AG04450 (cell line): ENCODE measurements around the gene ZSWIM6. TPM values are rescaled to one million over a fixed set of nuclear protein-coding genes. Genes with fewer than 3 reads are reported as not detected.

Experiments
- CTCF ChIA-PET: fragments of 300-600, 350-600 bp; formaldehyde crosslinking; extraction: SDS; loops from one replicate; lab custom pipeline; 2022; ENCODE audit warnings: antibody characterized with exemption, inconsistent platforms; lab: Charles Lee
- POLR2A ChIA-PET: fragments of 350-600 bp; formaldehyde crosslinking; extraction: SDS; loops from one replicate; lab custom pipeline; 2021; ENCODE audit warnings: antibody characterized with exemption, inconsistent platforms; lab: Yijun Ruan, JAX
- DNase-seq: peaks from one replicate; pipeline ENCODE4 v3.0.0-alpha.2; 2011; ENCODE audit warnings: low read depth, low spot score
- H3K27ac ChIP-seq: one replicate; pipeline ENCODE4 v1.5.1; 2012; ENCODE audit warnings: low read depth, low read length, control low read depth
- H3K27me3 ChIP-seq: one replicate; pipeline ENCODE4 v1.6.0; 2012; ENCODE audit warnings: low read length; ENCODE audit not compliant: control insufficient read depth, insufficient read depth
- H3K4me3 ChIP-seq: 2 replicates; pipeline ENCODE4 v1.5.1; 2011; ENCODE audit warnings: mild to moderate bottlenecking, low read depth, low read length, control low read depth
- H3K9me3 ChIP-seq: 2 replicates; pipeline ENCODE4 v1.5.1; 2012; ENCODE audit warnings: low read length; ENCODE audit not compliant: control insufficient read depth, insufficient read depth
- polyA plus RNA-seq: library from polyadenylated mRNA; depleted of rRNA; stranded (reverse); fragments of >200 nt; gene quantifications from 2 replicates; pipeline ENCODE4 v1.2.3, GENCODE V29; 2011
- TF ChIP-seq, protein P1 (sequence below): IDR thresholded peaks from 2 replicates; pipeline ENCODE4 v1.5.1; 2011; ENCODE audit warnings: low read depth, low read length, control low read depth, inconsistent platforms

The ZSWIM6 gene
- polyA plus RNA-seq, 1 experiment: 18.9 TPM

DNA sequence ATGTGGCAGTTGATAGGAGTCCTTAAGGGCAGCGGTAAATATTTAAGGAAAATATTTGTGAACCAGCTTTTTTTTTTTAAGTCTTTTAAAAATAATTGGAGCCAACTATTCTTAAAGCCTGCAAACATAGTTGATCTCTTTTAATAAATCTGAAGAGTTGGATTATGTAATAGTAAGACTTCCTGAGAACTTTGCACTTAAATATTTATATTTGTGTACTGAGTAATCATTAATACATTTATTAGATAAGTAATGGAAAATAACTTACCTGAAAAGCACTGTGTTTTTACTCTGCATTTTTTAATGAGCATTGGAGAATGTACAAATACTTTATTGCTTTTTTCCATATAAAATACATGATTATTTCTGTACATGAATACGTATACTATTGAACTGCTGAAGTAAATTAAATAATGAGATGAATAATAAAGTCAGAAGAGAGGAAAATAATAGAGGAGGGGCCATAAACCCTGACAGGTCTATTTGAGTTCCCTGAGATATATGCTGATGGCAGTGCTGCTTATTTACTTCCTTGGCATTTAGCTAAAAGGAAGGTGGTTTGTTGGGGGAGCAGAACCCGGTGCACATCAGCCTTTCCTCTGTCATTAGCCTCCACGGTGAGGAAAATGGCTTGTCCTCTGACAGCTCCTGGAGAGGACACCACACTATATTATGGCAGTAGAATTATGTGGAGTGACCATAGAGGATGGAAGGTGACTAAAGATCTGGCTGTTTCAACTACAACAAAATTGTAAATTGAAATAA is 148.0 kb downstream of the ZSWIM6 start:
- H3K27me3 ChIP-seq: no peaks in the 10 kb centered on the region
- CTCF ChIA-PET: no interaction called here
- H3K27ac ChIP-seq: no peak overlapping the region
- no peak overlapping the region for H3K4me3 ChIP-seq
- TF ChIP-seq, protein P1, sequence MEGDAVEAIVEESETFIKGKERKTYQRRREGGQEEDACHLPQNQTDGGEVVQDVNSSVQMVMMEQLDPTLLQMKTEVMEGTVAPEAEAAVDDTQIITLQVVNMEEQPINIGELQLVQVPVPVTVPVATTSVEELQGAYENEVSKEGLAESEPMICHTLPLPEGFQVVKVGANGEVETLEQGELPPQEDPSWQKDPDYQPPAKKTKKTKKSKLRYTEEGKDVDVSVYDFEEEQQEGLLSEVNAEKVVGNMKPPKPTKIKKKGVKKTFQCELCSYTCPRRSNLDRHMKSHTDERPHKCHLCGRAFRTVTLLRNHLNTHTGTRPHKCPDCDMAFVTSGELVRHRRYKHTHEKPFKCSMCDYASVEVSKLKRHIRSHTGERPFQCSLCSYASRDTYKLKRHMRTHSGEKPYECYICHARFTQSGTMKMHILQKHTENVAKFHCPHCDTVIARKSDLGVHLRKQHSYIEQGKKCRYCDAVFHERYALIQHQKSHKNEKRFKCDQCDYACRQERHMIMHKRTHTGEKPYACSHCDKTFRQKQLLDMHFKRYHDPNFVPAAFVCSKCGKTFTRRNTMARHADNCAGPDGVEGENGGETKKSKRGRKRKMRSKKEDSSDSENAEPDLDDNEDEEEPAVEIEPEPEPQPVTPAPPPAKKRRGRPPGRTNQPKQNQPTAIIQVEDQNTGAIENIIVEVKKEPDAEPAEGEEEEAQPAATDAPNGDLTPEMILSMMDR: no peak
- POLR2A ChIA-PET: interaction anchor here (0.6 kb wide), 1 partner anchor 125 kb away, joined by 4 read pairs; no protein-coding TSS in a partner anchor
- DNase-seq: no peak
- H3K9me3 ChIP-seq: no peaks in the 10 kb centered on the region

DNA sequence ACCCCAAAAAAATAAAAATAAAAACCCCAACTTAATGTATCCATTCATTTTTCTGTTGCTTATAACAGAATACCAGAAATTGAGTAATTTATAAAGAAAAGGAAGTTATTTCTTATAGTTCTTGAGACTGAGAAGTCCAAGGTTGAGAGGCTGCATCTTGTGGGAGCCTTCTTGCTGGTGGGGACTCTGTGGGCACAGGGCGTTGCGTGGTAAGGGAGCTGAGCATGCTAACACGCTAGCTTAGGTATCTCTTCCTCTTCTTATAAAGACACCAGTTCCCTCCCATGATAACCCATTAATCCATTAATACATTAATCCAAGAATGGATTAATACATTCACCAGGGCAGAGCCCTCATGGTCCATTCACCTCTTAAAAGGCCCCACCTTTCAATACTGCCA is 150.9 kb downstream of the ZSWIM6 start:
- no peak for DNase-seq
- no peaks in the 10 kb centered on the region for H3K27me3 ChIP-seq
- ChIA-PET CTCF (interaction anchor here (0.6 kb wide), 1 partner anchor 170 kb away, joined by 3 read pairs; no protein-coding TSS in a partner anchor), POLR2A (no interaction called here)
- H3K27ac ChIP-seq: no peak overlapping the region
- TF ChIP-seq, protein P1: no peak
- no peak overlapping the region for H3K4me3 ChIP-seq
- no peaks in the 10 kb centered on the region for H3K9me3 ChIP-seq

DNA sequence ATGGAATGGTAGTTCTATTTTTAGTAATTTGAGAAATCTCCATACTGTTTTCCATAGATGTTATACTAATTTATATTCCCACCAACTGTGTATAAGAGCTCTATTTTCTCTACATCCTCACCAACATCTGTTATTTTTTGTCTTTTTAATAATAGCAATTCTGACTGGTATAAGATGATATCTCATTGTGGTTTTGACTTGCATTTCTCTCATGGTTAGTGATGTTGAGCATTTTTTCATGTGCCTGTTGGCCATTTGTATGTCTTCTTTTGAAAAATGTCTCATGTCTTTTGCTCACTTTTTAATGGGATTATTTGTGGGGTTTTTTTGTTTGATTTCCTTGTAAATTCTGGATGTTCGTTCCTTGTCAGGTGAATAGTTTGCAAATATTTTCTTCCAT is 154.4 kb downstream of the ZSWIM6 start:
- POLR2A ChIA-PET: no interaction called here
- H3K9me3 ChIP-seq: no peaks in the 10 kb centered on the region
- no peak overlapping the region for H3K4me3 ChIP-seq
- no peak overlapping the region for H3K27ac ChIP-seq
- H3K27me3 ChIP-seq: no peaks in the 10 kb centered on the region
- CTCF ChIA-PET: interaction anchor here (0.6 kb wide), 1 partner anchor 105 kb away, joined by 3 read pairs; no protein-coding TSS in a partner anchor
- no peak for DNase-seq
- TF ChIP-seq, protein P1: no peak

DNA sequence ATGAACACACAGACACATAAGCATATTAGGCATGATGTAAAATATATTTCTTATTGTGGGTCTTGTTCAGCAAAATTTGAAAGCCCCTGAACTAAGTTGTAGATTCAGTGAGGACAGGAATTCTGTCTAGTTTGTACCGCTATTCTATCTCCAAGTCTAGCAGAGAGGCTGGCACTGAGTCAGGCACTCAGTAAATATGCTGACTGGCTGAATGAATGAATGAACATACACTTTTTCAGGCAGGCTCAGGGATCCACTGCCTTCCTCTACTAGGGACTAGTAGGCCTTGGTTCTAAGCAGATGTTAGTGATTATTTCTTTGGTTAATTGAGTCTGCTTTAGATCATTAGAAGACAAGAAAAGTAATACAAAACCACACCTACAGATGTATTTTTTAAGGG is 157.5 kb downstream of the ZSWIM6 start:
- POLR2A ChIA-PET: no interaction called here
- TF ChIP-seq, protein P1: no peak
- CTCF ChIA-PET: no interaction called here

DNA sequence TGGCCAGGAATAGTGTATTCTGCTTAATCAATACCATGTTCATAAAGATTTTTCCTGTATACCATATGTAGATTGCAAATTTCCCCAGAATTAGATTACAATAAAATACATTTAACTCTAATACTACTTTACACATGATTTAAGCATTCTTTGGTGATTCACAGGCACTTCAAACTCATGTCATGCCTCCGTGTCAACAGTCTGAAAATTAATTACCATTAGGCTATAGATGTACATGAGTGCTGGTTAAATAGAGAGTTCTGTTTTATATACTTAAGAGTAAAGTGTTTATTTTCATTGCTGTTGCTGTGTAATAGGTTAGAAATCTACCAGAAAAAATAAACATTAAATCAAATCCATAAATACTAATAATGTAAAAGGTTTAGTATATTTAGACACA is 159.8 kb downstream of the ZSWIM6 start:
- Histone ChIP-seq H3K27ac (no peak overlapping the region), H3K27me3 (no peaks in the 10 kb centered on the region), H3K4me3 (no peak overlapping the region), H3K9me3 (no peaks in the 10 kb centered on the region)
- CTCF ChIA-PET: no interaction called here
- TF ChIP-seq, protein P1: no peak
- DNase-seq: no peak
- POLR2A ChIA-PET: no interaction called here

More for the DNA sequence above, 157.5 kb downstream of the ZSWIM6 start:
- Histone ChIP-seq H3K27me3 (no peaks in the 10 kb centered on the region), H3K4me3 (no peak overlapping the region), H3K9me3 (no peaks in the 10 kb centered on the region), H3K27ac (no peak overlapping the region)
- no peak for DNase-seq
